Fibroblast of the aortic adventitia (primary cell): ENCODE data around the gene HOXC4. TPM values are rescaled to one million over a fixed set of nuclear protein-coding genes. Genes with fewer than 3 reads are reported as not detected.

Experiments used
- DNase-seq: peaks from one replicate; pipeline ENCODE4 v3.0.0-alpha.2; 2010; ENCODE audit warnings: low read depth
- H3K4me3 ChIP-seq: 2 replicates; pipeline ENCODE4 v1.5.1; 2011; ENCODE audit warnings: low read depth, mild to moderate bottlenecking, control low read depth, low read length, moderate library complexity
- total RNA-seq: library from RNA; depleted of rRNA; stranded (reverse); fragments of >200 nt; gene quantifications from 2 replicates; pipeline ENCODE4 v1.2.3, GENCODE V29; 2012; ENCODE audit warnings: low replicate concordance
- TF ChIP-seq, protein P1 (sequence below): IDR thresholded peaks from 2 replicates; pipeline ENCODE4 v1.5.1; 2011; ENCODE audit warnings: mild to moderate bottlenecking, low read length, control low read depth, inconsistent platforms; ENCODE audit not compliant: insufficient read depth

The HOXC4 gene
- total RNA-seq, 1 donor, result 0.36 TPM

- no peak for DNase-seq
- TF ChIP-seq, protein P1, sequence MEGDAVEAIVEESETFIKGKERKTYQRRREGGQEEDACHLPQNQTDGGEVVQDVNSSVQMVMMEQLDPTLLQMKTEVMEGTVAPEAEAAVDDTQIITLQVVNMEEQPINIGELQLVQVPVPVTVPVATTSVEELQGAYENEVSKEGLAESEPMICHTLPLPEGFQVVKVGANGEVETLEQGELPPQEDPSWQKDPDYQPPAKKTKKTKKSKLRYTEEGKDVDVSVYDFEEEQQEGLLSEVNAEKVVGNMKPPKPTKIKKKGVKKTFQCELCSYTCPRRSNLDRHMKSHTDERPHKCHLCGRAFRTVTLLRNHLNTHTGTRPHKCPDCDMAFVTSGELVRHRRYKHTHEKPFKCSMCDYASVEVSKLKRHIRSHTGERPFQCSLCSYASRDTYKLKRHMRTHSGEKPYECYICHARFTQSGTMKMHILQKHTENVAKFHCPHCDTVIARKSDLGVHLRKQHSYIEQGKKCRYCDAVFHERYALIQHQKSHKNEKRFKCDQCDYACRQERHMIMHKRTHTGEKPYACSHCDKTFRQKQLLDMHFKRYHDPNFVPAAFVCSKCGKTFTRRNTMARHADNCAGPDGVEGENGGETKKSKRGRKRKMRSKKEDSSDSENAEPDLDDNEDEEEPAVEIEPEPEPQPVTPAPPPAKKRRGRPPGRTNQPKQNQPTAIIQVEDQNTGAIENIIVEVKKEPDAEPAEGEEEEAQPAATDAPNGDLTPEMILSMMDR, result no peak
- H3K4me3 ChIP-seq, result no peak overlapping the region
Measured at GRCh38 chr12:54030442-54030801, 23.2 kb upstream of the HOXC4 start.

- H3K4me3 ChIP-seq, result no peak overlapping the region
- TF ChIP-seq, protein P1, result no peak
- DNase-seq, result peak; percentile 22
Measured at GRCh38 chr12:54030889-54031471, 22.7 kb upstream of the HOXC4 start.

- no peak for DNase-seq
- TF ChIP-seq, protein P1, result no peak
- no peak overlapping the region for H3K4me3 ChIP-seq
Measured at GRCh38 chr12:54031480-54031879, 22.2 kb upstream of the HOXC4 start.

GRCh38 chr12:54032086-54032619 is 21.5 kb upstream of the HOXC4 start:
- TF ChIP-seq, protein P1, result no peak
- no peak overlapping the region for H3K4me3 ChIP-seq
- no peak for DNase-seq

DNA sequence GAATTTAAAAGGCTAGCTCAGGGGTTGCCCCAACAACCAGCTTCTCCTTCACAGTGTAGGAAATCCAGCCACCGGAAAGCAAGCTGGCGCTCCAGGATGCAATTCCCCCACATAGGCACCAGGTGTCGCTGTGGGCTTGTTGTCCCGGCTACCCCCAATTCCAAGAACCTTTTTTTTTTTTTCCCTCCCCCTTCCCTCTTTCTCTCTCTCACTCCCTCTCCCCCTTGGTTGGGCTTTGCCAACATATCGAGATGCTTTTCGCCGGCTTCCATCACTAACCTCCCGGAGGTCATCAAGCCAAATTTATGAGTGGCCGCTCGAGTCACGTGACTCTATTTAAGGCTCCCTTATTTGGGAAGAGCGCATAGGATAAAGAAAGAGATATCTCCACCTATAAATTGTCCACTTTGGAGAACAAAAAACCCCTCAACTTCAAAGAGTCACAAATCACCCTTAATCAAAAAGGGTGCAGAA is 21.0 kb upstream of the HOXC4 start, which contains the start of gene HOXC5:
Gene HOXC5, plus strand, starts transcription at position 424 of the 474 bp plus-strand sequence. CDS start 73 bp downstream, outside the sequence.
- peak within 1 kb of the TSS; percentile 58 for H3K4me3 ChIP-seq
- TF ChIP-seq, protein P1, result peak; percentile 96
- peak; percentile 79 for DNase-seq

DNA sequence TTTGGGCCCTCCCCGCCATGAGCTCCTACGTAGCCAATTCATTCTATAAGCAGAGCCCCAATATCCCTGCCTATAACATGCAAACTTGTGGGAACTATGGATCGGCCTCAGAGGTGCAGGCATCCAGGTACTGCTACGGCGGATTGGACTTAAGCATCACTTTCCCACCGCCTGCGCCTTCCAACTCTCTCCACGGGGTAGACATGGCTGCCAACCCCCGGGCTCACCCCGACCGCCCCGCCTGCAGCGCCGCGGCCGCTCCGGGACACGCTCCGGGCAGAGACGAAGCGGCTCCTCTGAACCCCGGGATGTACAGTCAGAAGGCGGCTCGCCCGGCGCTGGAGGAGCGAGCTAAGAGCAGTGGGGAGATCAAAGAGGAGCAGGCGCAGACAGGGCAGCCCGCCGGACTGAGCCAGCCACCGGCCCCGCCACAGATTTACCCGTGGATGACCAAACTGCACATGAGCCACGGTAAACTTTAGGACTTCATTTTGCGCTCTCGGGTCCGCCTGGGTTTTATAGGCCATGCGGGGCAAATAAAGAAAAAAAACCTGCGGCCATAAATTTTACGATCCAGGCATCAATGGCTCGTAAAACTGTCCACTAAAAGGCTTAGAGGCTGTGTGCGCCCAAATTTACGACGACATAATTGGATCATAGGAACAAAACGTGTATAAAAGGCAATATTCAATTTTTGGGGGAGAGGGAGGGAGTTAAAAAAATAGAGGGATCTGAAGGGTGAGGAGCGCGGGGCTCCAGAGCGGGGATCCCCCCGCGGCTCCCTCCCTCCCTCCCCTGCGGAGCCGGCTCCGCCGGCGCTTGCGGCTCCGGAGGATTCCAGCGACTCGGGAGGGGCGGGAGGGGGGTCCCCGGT is 20.3 kb upstream of the HOXC4 start:
- DNase-seq, result peak; percentile 32
- H3K4me3 ChIP-seq, result peak overlapping the region; percentile 58
- TF ChIP-seq, protein P1, result no peak
